WTC11 (cell line): ENCODE measurements around the gene TCF7L1. TPM values are rescaled to one million over a fixed set of nuclear protein-coding genes. Genes with fewer than 3 reads are reported as not detected.

Experiments
- ATAC-seq: fragments of 200-7000 bp; cut with Tn5 transposase; 2 replicates; pipeline ENCODE4 v1.10.0; 2021; ENCODE audit warnings: mild to moderate bottlenecking, moderate library complexity
- CTCF ChIA-PET: fragments of 300-600 bp; sonication (Branson Sonifier 250); formaldehyde crosslinking; loops from one replicate; lab custom pipeline; 2021; ENCODE audit warnings: antibody characterized with exemption; lab: Charles Lee
- POLR2A ChIA-PET: fragments of 350-600 bp; sonication (Branson Sonifier 250); formaldehyde crosslinking; loops from one replicate; lab custom pipeline; 2021; ENCODE audit warnings: antibody characterized with exemption; lab: Charles Lee
- DNase-seq: peaks from one replicate; pipeline ENCODE4 v3.0.0; 2021; ENCODE audit warnings: low spot score
- H3K27ac Mint-ChIP-seq: 2 replicates; pipeline ENCODE4 v1.8.0; 2021; ENCODE audit warnings: mixed read lengths
- H3K27me3 Mint-ChIP-seq: 2 replicates; pipeline ENCODE4 v1.8.0; 2021; ENCODE audit warnings: low read depth, mild to moderate bottlenecking, moderate library complexity, mixed read lengths
- H3K36me3 Mint-ChIP-seq: 2 replicates; pipeline ENCODE4 v1.8.0; 2021; ENCODE audit warnings: mixed read lengths
- H3K4me1 Mint-ChIP-seq: 2 replicates; pipeline ENCODE4 v1.8.0; 2022; ENCODE audit warnings: mixed read lengths
- H3K4me3 Mint-ChIP-seq: 2 replicates; pipeline ENCODE4 v1.8.0; 2021; ENCODE audit warnings: mild to moderate bottlenecking, moderate library complexity, mixed read lengths
- H3K9me3 Mint-ChIP-seq: 2 replicates; pipeline ENCODE4 v1.8.0; 2021; ENCODE audit warnings: mixed read lengths
- CREM ChIP-seq: sonication (generic); formaldehyde crosslinking; IDR thresholded peaks from 2 replicates; pipeline ENCODE4 v1.8.1; 2022; ENCODE audit warnings: mild to moderate bottlenecking, missing genetic modification reagents, moderate library complexity
- ESRRA ChIP-seq: sonication (generic); formaldehyde crosslinking; IDR thresholded peaks from 2 replicates; pipeline ENCODE4 v1.8.1; 2022; ENCODE audit warnings: mild to moderate bottlenecking, missing genetic modification reagents, borderline replicate concordance
- FOXJ3 ChIP-seq: sonication (generic); formaldehyde crosslinking; IDR thresholded peaks from 2 replicates; pipeline ENCODE4 v1.9.0; 2021; ENCODE audit warnings: missing genetic modification reagents, mild to moderate bottlenecking, borderline replicate concordance
- GABPB1 ChIP-seq: sonication (generic); formaldehyde crosslinking; IDR thresholded peaks from 2 replicates; pipeline ENCODE4 v1.8.1; 2023; ENCODE audit warnings: mild to moderate bottlenecking, missing genetic modification reagents
- JAZF1 ChIP-seq: fragments of 250-450 bp; sonication (Bioruptor Pico); IDR thresholded peaks from 2 replicates; pipeline ENCODE4 v1.9.0; 2021; ENCODE audit warnings: moderate library complexity, mild to moderate bottlenecking, inconsistent platforms
- KAT7 ChIP-seq: sonication (generic); formaldehyde crosslinking; IDR thresholded peaks from 2 replicates; pipeline ENCODE4 v1.8.1; 2023; ENCODE audit warnings: missing genetic modification reagents, mild to moderate bottlenecking, borderline replicate concordance
- NFATC4 ChIP-seq: fragments of 250-450 bp; sonication (Bioruptor Pico); IDR thresholded peaks from 2 replicates; pipeline ENCODE4 v1.9.0; 2021; ENCODE audit warnings: mild to moderate bottlenecking
- NFE2L1 ChIP-seq: sonication (generic); formaldehyde crosslinking; IDR thresholded peaks from 2 replicates; pipeline ENCODE4 v1.8.1; 2023; ENCODE audit warnings: missing genetic modification reagents
- NFYB ChIP-seq: sonication (generic); formaldehyde crosslinking; conservative IDR thresholded peaks from 2 replicates; pipeline ENCODE4 v1.8.0; 2022; ENCODE audit warnings: low read depth, missing genetic modification reagents
- RELA ChIP-seq: sonication (generic); formaldehyde crosslinking; IDR thresholded peaks from 2 replicates; pipeline ENCODE4 v1.8.1; 2022; ENCODE audit warnings: missing genetic modification reagents, mild to moderate bottlenecking, borderline replicate concordance
- SOX15 ChIP-seq: fragments of 250-450 bp; sonication (Bioruptor Pico); IDR thresholded peaks from 2 replicates; pipeline ENCODE4 v1.9.0; 2021; ENCODE audit warnings: mild to moderate bottlenecking
- STAT6 ChIP-seq: sonication (generic); formaldehyde crosslinking; conservative IDR thresholded peaks from 2 replicates; pipeline ENCODE4 v1.8.1; 2023; ENCODE audit warnings: mild to moderate bottlenecking, low read depth, missing genetic modification reagents, moderate library complexity
- TEAD1 ChIP-seq: sonication (generic); formaldehyde crosslinking; IDR thresholded peaks from 2 replicates; pipeline ENCODE4 v1.8.0; 2022; ENCODE audit warnings: mild to moderate bottlenecking, missing genetic modification reagents
- TEAD4 ChIP-seq: sonication (generic); formaldehyde crosslinking; IDR thresholded peaks from 2 replicates; pipeline ENCODE4 v1.8.0; 2022; ENCODE audit warnings: mild to moderate bottlenecking, missing genetic modification reagents
- USF1 ChIP-seq: sonication (generic); formaldehyde crosslinking; IDR thresholded peaks from 2 replicates; pipeline ENCODE4 v1.8.0; 2022; ENCODE audit warnings: mild to moderate bottlenecking, missing genetic modification reagents
- ZBTB43 ChIP-seq: sonication (generic); formaldehyde crosslinking; IDR thresholded peaks from 2 replicates; pipeline ENCODE4 v1.8.1; 2023; ENCODE audit warnings: mild to moderate bottlenecking, missing genetic modification reagents
- ZMAT4 ChIP-seq: fragments of 250-450 bp; sonication (Bioruptor Pico); IDR thresholded peaks from 2 replicates; pipeline ENCODE4 v1.9.0; 2021; ENCODE audit warnings: mild to moderate bottlenecking
- ZNF263 ChIP-seq: sonication (generic); formaldehyde crosslinking; IDR thresholded peaks from 2 replicates; pipeline ENCODE4 v1.8.1; 2022; ENCODE audit warnings: low read depth, mild to moderate bottlenecking, moderate library complexity, missing genetic modification reagents
- ZNF512 ChIP-seq: sonication (generic); formaldehyde crosslinking; IDR thresholded peaks from 2 replicates; pipeline ENCODE4 v1.8.1; 2022; ENCODE audit warnings: missing genetic modification reagents, borderline replicate concordance
- total RNA-seq: library from RNA; stranded (reverse); gene quantifications from 3 replicates; pipeline ENCODE4 v1.2.3, GENCODE V29; 2021
- TF ChIP-seq, protein P1 (sequence below): sonication (generic); formaldehyde crosslinking; IDR thresholded peaks from 2 replicates; pipeline ENCODE4 v1.8.1; 2022; ENCODE audit warnings: mild to moderate bottlenecking, missing genetic modification reagents, moderate library complexity, borderline replicate concordance
- TF ChIP-seq, protein P2 (sequence below): sonication (generic); formaldehyde crosslinking; IDR thresholded peaks from 2 replicates; pipeline ENCODE4 v1.8.0; 2023; ENCODE audit warnings: missing genetic modification reagents, mild to moderate bottlenecking, borderline replicate concordance

The TCF7L1 gene
- total RNA-seq, 1 experiment from 2014 or later, result 104 TPM

GRCh38 chr2:85178154-85178553 lies 45.0 kb downstream of the TCF7L1 start (continued):
- TF ChIP-seq STAT6 (CRISPR knock-in tag) (no peak), JAZF1 (CRISPR knock-in tag) (no peak), GABPB1 (CRISPR knock-in tag) (no peak)
- TF ChIP-seq, protein P1, sequence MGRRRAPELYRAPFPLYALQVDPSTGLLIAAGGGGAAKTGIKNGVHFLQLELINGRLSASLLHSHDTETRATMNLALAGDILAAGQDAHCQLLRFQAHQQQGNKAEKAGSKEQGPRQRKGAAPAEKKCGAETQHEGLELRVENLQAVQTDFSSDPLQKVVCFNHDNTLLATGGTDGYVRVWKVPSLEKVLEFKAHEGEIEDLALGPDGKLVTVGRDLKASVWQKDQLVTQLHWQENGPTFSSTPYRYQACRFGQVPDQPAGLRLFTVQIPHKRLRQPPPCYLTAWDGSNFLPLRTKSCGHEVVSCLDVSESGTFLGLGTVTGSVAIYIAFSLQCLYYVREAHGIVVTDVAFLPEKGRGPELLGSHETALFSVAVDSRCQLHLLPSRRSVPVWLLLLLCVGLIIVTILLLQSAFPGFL (CRISPR knock-in tag), result no peak

DNA sequence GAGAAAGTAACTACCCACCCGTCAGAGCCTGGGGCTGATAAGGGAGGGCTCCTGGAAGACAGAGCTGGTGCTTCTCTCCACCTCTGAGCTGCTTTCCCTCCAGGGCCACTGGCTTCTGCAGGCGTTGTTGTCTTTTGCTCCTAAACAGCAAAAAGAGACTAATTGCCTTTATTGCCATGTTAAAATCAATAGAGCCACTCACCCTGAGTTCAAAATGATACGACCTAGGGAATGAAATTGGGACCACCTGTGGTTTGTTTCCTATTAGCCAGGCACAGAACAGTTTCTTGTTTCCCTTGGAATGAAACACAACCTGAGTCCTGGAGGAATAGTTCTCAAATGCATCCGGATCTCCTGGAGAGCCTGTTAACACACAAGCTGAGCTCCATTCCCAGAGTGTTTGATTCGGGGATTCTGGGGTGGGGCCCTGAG lies 45.8 kb downstream of the TCF7L1 start:
- Mint-ChIP-seq H3K36me3 (peaks cover 11% of the 10 kb centered on the region), H3K4me1 (peaks cover 98% of the 10 kb centered on the region), H3K27me3 (no peaks in the 10 kb centered on the region), H3K27ac (peak overlapping the region; percentile 98), H3K4me3 (peak overlapping the region; percentile 13; the same call in 1 of the 2 replicates), H3K9me3 (no peaks in the 10 kb centered on the region)
- POLR2A ChIA-PET, result interaction anchor here (0.7 kb wide), 1 partner anchor 27 kb away, joined by 3 read pairs; no protein-coding TSS in a partner anchor
- no peak for TF ChIP-seq FOXJ3 (CRISPR knock-in tag)
- TF ChIP-seq SOX15 (CRISPR knock-in tag), result no peak
- no peak for TF ChIP-seq CREM (CRISPR knock-in tag)
- no peak for TF ChIP-seq ZNF512
- TF ChIP-seq NFE2L1, result no peak
- no peak for TF ChIP-seq KAT7 (CRISPR knock-in tag)
- no peak for TF ChIP-seq ZBTB43
- no peak for TF ChIP-seq RELA
- no peak for TF ChIP-seq TEAD4 (CRISPR knock-in tag)
- no peak for TF ChIP-seq ZMAT4 (CRISPR knock-in tag)
- TF ChIP-seq USF1 (CRISPR knock-in tag), result no peak
- TF ChIP-seq, protein P1 (CRISPR knock-in tag), result no peak
- TF ChIP-seq ESRRA, result no peak
- TF ChIP-seq ZNF263 (CRISPR knock-in tag), result no peak
- no peak for TF ChIP-seq TEAD1 (CRISPR knock-in tag)
- TF ChIP-seq NFYB (CRISPR knock-in tag), result no peak
- no peak for TF ChIP-seq NFATC4 (CRISPR knock-in tag)
- TF ChIP-seq, protein P2, sequence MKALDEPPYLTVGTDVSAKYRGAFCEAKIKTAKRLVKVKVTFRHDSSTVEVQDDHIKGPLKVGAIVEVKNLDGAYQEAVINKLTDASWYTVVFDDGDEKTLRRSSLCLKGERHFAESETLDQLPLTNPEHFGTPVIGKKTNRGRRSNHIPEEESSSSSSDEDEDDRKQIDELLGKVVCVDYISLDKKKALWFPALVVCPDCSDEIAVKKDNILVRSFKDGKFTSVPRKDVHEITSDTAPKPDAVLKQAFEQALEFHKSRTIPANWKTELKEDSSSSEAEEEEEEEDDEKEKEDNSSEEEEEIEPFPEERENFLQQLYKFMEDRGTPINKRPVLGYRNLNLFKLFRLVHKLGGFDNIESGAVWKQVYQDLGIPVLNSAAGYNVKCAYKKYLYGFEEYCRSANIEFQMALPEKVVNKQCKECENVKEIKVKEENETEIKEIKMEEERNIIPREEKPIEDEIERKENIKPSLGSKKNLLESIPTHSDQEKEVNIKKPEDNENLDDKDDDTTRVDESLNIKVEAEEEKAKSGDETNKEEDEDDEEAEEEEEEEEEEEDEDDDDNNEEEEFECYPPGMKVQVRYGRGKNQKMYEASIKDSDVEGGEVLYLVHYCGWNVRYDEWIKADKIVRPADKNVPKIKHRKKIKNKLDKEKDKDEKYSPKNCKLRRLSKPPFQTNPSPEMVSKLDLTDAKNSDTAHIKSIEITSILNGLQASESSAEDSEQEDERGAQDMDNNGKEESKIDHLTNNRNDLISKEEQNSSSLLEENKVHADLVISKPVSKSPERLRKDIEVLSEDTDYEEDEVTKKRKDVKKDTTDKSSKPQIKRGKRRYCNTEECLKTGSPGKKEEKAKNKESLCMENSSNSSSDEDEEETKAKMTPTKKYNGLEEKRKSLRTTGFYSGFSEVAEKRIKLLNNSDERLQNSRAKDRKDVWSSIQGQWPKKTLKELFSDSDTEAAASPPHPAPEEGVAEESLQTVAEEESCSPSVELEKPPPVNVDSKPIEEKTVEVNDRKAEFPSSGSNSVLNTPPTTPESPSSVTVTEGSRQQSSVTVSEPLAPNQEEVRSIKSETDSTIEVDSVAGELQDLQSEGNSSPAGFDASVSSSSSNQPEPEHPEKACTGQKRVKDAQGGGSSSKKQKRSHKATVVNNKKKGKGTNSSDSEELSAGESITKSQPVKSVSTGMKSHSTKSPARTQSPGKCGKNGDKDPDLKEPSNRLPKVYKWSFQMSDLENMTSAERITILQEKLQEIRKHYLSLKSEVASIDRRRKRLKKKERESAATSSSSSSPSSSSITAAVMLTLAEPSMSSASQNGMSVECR (CRISPR knock-in tag), result no peak
- ATAC-seq (peak; percentile 61), DNase-seq (no peak)
- CTCF ChIA-PET, result interaction anchor here (0.6 to 4.9 kb wide), 11 partner anchors 9 to 121 kb away, joined by 3 to 25 read pairs (median 6); partner anchors contain the start of gene TCF7L1
